ENCODE measurements around the gene GRIN3B. TPM values are rescaled to one million over a fixed set of nuclear protein-coding genes. Genes with fewer than 3 reads are reported as not detected.

The GRIN3B gene
- polyA plus RNA-seq, 4 donors, result 0.44 to 1.3 (median 0.55) TPM

DNA sequence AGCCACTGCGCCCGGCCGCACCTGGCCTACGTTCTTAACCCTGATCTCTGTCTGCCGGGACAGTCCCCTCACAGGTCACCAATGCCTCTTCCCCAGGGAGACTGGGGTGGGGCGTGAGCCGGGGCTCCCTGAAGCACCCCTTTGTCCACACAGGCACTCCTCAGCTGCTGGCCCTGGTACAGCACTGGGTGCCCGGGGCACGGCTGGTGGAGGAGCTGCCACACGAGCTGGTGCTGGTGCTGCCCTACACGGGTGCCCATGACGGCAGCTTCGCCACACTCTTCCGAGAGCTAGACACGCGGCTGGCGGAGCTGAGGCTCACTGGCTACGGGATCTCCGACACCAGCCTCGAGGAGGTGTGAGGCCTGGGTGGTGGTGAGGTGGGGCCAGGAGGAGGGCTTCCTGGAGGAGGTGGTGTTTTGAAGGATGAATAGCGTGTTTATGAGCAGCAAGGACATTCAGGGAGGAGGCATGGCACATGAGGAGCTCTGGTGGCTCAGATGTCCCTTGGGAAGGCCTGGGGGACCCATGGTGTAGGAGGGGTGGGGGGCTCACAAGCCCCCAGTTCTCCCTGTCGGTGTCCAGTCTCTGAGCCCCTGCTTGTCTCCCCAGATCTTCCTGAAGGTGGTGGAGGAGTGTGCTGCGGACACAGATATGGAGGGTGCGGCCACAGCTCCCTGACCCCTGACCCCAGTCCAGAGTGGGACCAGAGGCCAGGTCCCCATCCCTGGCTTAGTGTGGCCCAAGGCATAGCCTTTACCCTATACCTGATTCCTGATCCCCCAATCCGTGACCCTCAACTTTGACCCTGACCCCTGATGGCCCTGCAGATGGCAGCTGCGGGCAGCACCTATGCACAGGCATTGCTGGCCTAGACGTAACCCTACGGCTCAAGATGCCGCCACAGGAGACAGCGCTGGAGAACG lies 53.2 kb downstream of the GRIN3B start:
- no peak for DNase-seq (ENCODE audit: low read depth in 4 of 4, low spot score in 3 of 4)

DNA sequence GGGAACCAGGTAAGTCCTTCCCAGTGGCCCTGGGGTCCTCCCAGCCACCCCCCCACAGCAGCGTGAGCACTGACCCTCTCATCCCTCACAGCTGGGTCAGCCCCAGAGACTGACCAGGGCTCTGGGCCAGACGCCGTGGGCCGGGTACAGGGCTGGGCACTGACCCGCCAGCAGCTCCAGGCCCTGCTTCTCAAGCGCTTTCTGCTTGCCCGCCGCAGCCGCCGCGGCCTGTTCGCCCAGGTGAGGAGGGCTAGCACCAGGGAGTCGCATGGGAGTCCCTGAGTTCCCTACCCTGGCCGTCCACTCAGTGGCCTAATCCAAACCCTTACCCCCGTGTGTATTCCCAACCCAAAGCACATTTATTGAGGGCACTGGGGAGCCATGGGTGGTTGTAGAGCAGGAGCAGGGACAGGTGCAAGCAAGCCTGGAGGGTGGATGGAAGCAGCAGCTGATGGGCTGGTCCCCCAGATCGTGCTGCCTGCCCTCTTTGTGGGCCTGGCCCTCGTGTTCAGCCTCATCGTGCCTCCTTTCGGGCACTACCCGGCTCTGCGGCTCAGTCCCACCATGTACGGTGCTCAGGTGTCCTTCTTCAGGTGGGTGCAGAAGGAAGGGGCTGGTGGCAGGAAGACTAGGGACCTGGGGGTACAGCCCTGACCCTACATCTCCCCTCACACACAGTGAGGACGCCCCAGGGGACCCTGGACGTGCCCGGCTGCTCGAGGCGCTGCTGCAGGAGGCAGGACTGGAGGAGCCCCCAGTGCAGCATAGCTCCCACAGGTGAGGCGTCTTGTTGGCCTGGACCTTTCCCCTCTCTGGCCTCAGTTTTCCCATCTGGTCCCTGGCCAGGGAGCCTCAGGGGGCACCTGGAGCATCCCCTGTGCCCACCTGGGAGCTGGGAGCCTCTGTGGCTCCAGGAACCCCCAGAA lies 54.1 kb downstream of the GRIN3B start:
- no peak for DNase-seq (ENCODE audit: low read depth in 4 of 4, low spot score in 3 of 4)

DNA sequence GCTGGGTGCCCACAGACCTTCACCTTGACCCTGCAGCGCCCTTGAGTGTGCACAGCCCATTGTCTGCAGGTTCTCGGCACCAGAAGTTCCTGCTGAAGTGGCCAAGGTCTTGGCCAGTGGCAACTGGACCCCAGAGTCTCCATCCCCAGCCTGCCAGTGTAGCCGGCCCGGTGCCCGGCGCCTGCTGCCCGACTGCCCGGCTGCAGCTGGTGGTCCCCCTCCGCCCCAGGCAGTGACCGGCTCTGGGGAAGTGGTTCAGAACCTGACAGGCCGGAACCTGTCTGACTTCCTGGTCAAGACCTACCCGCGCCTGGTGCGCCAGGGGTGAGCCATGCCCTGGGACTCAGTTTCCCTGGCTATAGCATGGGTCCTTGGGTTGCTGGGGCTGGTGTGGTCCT lies 54.8 kb downstream of the GRIN3B start:
- DNase-seq (ENCODE audit: low read depth in 4 of 4, low spot score in 3 of 4), result no peak

DNA sequence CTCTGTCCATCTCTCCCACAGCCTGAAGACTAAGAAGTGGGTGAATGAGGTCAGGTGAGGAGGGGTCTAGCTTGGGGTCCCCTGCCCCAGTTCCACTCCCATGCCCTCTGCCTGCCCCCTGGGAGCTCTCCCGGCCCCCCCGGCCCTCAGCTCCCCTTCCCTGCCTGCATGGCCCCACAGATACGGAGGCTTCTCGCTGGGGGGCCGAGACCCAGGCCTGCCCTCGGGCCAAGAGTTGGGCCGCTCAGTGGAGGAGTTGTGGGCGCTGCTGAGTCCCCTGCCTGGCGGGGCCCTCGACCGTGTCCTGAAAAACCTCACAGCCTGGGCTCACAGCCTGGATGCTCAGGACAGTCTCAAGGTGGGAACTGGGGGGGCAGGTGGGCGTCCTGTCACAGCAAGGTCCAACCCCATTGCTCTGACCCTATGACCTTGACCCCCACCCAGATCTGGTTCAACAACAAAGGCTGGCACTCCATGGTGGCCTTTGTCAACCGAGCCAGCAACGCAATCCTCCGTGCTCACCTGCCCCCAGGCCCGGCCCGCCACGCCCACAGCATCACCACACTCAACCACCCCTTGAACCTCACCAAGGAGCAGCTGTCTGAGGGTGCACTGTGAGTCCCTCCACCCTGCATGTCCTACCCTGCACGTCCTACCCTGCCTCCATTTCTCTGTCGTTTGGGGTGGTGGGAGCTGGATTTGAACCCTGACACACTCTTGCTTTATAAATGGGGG lies 55.8 kb downstream of the GRIN3B start:
- no peak for DNase-seq (ENCODE audit: low read depth in 4 of 4, low spot score in 3 of 4)

DNA sequence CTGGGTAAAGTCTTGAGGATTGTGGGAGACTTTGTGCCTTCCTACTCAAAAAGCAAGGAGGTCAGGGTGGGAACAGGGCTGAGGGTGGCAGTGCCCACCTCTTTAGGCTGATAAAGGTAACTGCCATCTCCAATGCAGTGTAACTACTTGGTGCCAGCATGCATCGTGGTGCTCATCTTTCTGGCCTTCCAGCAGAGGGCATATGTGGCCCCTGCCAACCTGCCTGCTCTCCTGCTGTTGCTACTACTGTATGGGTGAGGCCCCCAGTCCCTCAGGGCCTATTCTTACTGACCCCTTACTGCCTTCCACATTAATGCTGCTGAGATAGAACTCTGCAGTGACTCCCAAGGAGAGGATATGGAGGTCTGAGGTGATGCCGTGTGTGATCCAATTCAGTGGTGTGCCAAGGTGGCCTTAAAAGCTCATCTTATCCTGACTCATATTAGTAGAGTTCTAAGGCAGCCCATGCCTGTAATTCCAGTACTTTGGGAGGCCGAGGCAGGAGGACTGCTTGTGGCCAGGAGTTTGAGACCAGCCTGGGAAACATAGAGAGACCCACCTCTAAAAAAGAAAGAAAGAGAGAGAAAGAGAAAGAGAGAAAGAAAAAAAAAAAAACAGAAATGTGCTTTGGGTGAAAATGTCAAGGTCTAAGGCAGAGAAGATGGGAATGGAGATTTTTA lies 57.1 kb downstream of the GRIN3B start:
- DNase-seq (ENCODE audit: low read depth in 4 of 4, low spot score in 3 of 4), result no peak

DNA sequence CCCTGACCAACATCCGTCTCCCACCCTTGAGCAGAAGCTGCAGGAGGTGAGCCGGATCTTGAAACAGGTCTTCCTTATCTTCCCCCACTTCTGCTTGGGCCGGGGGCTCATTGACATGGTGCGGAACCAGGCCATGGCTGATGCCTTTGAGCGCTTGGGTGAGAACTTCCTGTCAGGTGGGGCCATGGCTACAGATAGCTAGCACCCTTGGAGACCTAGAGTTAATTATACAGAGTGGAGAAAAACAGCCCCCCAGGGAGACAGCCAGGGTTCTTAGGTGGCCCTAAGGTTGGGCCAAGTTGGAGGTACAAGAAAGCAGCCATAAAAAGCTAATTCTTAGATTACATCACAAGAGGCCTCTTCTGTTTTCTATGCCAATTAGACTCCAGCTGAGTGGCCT lies 57.9 kb downstream of the GRIN3B start:
- no peak for DNase-seq (ENCODE audit: low read depth in 4 of 4, low spot score in 3 of 4)

Other genes with a start within 250 kb of the GRIN3B start
- gene MISP, start 249.3 kb upstream of the GRIN3B start, polyA plus RNA-seq (ENCODE audit: insufficient read length in 4 of 4), result 1 to 10 TPM; 7.6 to 9.7 (median 8.0) TPM
- 100 to 1,000 TPM; 365 to 458 (median 390) TPM for gene PTBP1, start 203.0 kb upstream of the GRIN3B start, polyA plus RNA-seq (ENCODE audit: insufficient read length in 4 of 4)
- gene PLPPR3, start 178.5 kb upstream of the GRIN3B start, polyA plus RNA-seq (ENCODE audit: insufficient read length in 4 of 4), result 10 to 100 TPM in 3 of 4 donors, 1 to 10 TPM in 1; 8.6 to 19.1 (median 13.6) TPM
- 1 to 10 TPM in 2 of 4 donors, under 1 TPM in 2; 0.76 to 2.4 (median 1.2) TPM for gene AZU1, start 172.6 kb upstream of the GRIN3B start, polyA plus RNA-seq (ENCODE audit: insufficient read length in 4 of 4)
- 1 to 10 TPM in 2 of 4 donors, under 1 TPM in 2; 0.50 to 1.6 (median 1.2) TPM for gene PRTN3, start 159.4 kb upstream of the GRIN3B start, polyA plus RNA-seq (ENCODE audit: insufficient read length in 4 of 4)
- under 1 TPM in 3 of 4 donors, not detected in 1; 0.18 to 0.96 (median 0.64) TPM for gene ELANE, start 148.1 kb upstream of the GRIN3B start, polyA plus RNA-seq (ENCODE audit: insufficient read length in 4 of 4)
- 1 to 10 TPM; 2.1 to 5.7 (median 2.6) TPM for gene CFD, start 140.8 kb upstream of the GRIN3B start, polyA plus RNA-seq (ENCODE audit: insufficient read length in 4 of 4)
- 10 to 100 TPM; 57.1 to 70.8 (median 60.7) TPM for gene MED16, start 107.2 kb upstream of the GRIN3B start, polyA plus RNA-seq (ENCODE audit: insufficient read length in 4 of 4)
- not detected for gene RNU6-9, start 106.9 kb upstream of the GRIN3B start, polyA plus RNA-seq (ENCODE audit: insufficient read length in 4 of 4)
- gene R3HDM4, start 87.2 kb upstream of the GRIN3B start, polyA plus RNA-seq (ENCODE audit: insufficient read length in 4 of 4), result 10 to 100 TPM; 44.0 to 61.4 (median 46.7) TPM
- gene KISS1R, start 83.1 kb upstream of the GRIN3B start, polyA plus RNA-seq (ENCODE audit: insufficient read length in 4 of 4), result 1 to 10 TPM in 1 of 4 donors, under 1 TPM in 3; 0.38 to 1.6 (median 0.61) TPM
- gene ARID3A, start 74.4 kb upstream of the GRIN3B start, polyA plus RNA-seq (ENCODE audit: insufficient read length in 4 of 4), result 10 to 100 TPM; 19.4 to 27.4 (median 22.9) TPM
- gene WDR18, start 16.1 kb upstream of the GRIN3B start, polyA plus RNA-seq (ENCODE audit: insufficient read length in 4 of 4), result 10 to 100 TPM; 33.6 to 78.8 (median 37.7) TPM
- gene TMEM259, start 20.7 kb downstream of the GRIN3B start, polyA plus RNA-seq (ENCODE audit: insufficient read length in 4 of 4), result 100 to 1,000 TPM in 2 of 4 donors, 10 to 100 TPM in 2; 98.1 to 152 (median 101) TPM
- not detected for gene RNU6-2, start 21.1 kb downstream of the GRIN3B start, polyA plus RNA-seq (ENCODE audit: insufficient read length in 4 of 4)
- 100 to 1,000 TPM; 161 to 205 (median 176) TPM for gene CNN2, start 26.2 kb downstream of the GRIN3B start, polyA plus RNA-seq (ENCODE audit: insufficient read length in 4 of 4)
- 1 to 10 TPM; 6.2 to 8.9 (median 7.6) TPM for gene ABCA7, start 39.7 kb downstream of the GRIN3B start, polyA plus RNA-seq (ENCODE audit: insufficient read length in 4 of 4)
- 10 to 100 TPM in 1 of 4 donors, 1 to 10 TPM in 3; 9.3 to 12.8 (median 9.7) TPM for gene ARHGAP45, start 66.7 kb downstream of the GRIN3B start, polyA plus RNA-seq (ENCODE audit: insufficient read length in 4 of 4)
- 100 to 1,000 TPM; 134 to 181 (median 142) TPM for gene POLR2E, start 95.0 kb downstream of the GRIN3B start, polyA plus RNA-seq (ENCODE audit: insufficient read length in 4 of 4)
- gene GPX4, start 103.6 kb downstream of the GRIN3B start, polyA plus RNA-seq (ENCODE audit: insufficient read length in 4 of 4), result 100 to 1,000 TPM; 242 to 321 (median 252) TPM
- 10 to 100 TPM; 11.8 to 23.5 (median 14.0) TPM for gene SBNO2, start 173.8 kb downstream of the GRIN3B start, polyA plus RNA-seq (ENCODE audit: insufficient read length in 4 of 4)
- 10 to 100 TPM; 50.1 to 65.9 (median 53.3) TPM for gene STK11, start 205.4 kb downstream of the GRIN3B start, polyA plus RNA-seq (ENCODE audit: insufficient read length in 4 of 4)
- gene CBARP, start 237.6 kb downstream of the GRIN3B start, polyA plus RNA-seq (ENCODE audit: insufficient read length in 4 of 4), result 1 to 10 TPM; 1.6 to 5.3 (median 1.7) TPM
- 100 to 1,000 TPM in 2 of 4 donors, 10 to 100 TPM in 2; 85.5 to 156 (median 99.3) TPM for gene ATP5F1D, start 241.3 kb downstream of the GRIN3B start, polyA plus RNA-seq (ENCODE audit: insufficient read length in 4 of 4)
- 10 to 100 TPM; 50.1 to 66.0 (median 52.7) TPM for gene MIDN, start 248.2 kb downstream of the GRIN3B start, polyA plus RNA-seq (ENCODE audit: insufficient read length in 4 of 4)